NCI-H345 treated with DMSO at 0.1 percent for 48 hours (cell line): ENCODE results near the gene AMOTL2.

Experiments
- DNase-seq: peaks from one replicate; lab custom pipeline; 2025; ENCODE audit not compliant: unreplicated experiment; lab: John Stamatoyannopoulos, UW

AMOTL2 gene

DNA sequence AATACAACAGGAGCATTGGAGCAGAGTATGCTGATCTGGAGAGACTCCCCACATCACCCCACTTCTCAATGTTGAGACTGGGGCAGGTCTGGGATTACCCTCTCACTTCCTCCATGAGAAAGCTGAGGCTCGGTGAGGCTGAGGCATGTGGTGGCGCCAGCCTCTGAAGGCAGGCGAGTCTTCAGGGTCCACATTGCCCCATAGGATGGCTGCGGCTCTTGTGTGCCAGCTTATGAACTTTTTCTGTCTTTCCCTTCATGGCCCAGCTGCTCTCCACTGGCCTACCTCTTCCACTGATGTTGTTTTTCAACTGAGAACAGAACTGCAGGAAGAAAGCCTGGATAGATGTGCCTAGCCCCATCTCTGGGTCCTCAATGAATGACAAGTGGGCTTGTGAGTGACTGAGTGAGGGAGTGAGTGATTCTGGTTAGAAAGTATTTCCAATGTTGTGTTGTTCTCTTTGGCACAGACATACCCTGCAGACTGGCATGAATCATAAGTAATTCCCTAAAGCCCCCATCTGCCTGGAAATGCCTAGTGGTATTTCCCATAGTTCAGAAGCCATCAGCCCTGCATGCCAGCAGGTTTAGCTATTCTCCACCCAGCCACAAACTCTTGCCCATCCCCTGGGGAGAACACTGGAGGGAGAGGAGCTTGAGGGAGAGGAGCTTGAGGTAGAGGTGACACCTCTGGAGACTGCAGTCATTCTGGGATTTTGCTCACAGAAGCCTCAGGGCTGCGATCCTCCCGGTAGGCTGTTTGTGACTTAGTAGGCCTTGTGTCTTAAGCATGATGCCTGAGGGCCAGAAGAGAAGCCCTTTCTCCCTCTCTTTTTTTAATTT lies 56.9 kb downstream of the AMOTL2 start:
- no peak for DNase-seq

DNA sequence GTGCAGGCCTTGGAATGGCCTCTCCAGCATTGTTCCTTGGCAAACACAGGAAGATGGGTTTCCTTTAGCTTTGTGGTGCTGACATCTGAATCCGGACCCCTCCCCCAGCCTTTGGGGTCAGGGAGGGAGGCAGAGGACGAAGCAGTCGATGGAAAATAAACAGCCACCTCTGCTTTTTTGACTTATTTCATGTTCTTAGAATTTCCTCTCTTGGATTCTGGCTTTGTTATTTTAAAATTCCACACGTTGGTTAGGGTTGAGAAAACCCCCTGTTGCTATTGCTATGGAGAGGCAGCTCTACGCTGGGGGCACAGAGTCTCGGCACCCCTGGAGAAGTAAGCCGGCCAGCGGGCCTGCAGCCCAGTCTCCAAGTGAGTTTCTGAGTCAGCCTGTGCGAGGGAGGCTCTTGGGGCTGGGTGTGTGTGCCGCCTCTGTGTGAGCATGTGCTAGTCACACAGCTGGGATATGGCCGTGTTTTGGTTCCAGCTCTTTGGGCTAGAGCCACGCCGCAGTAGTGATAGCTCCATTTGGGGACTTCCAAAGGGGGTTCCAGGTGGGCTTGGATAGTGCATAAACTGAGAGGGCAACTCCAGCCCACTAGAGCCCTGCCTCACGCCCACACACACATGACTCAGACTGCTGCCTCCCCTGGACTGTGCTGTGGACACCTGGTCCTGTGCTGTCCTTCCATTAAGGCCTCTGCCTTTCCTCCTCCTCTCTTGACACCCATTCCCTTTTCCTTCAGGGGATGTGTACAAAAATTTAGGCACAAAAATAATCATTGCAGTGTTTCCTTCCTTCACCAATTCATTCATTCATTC lies 58.8 kb downstream of the AMOTL2 start:
- no peak for DNase-seq

DNA sequence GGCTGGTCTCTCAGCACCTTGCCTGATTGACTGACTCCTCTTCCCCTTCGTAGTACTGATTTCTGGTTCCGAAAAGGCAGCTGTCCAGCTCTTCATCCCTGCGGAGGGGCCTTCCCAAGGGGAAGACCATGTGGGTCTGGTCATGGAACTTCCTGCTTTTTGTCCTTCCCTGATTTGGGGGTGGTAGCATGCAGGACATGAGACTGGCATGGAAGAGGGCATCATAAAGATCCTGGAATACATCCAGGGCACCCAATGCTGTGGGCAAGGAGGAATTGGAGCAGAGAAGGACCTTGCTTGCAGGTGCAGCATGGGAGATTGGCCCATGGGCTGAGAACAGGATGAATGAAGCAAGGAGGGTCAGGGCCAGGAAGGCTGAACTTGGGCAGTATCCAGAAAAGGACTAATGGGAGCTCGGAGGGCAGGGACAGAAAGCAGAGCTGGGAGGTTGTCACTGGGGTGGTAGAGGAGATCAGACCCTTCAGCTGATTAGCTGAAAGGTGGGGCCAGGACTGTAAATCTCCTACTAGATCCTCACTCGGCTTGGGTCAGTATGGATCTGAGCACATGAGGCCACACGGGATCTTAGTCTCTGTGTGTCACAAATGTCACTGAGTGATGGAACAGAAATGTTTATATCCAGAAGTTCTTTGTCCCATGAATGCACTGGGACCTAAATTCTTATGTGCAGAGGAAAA lies 59.5 kb downstream of the AMOTL2 start:
- no peak for DNase-seq

DNA sequence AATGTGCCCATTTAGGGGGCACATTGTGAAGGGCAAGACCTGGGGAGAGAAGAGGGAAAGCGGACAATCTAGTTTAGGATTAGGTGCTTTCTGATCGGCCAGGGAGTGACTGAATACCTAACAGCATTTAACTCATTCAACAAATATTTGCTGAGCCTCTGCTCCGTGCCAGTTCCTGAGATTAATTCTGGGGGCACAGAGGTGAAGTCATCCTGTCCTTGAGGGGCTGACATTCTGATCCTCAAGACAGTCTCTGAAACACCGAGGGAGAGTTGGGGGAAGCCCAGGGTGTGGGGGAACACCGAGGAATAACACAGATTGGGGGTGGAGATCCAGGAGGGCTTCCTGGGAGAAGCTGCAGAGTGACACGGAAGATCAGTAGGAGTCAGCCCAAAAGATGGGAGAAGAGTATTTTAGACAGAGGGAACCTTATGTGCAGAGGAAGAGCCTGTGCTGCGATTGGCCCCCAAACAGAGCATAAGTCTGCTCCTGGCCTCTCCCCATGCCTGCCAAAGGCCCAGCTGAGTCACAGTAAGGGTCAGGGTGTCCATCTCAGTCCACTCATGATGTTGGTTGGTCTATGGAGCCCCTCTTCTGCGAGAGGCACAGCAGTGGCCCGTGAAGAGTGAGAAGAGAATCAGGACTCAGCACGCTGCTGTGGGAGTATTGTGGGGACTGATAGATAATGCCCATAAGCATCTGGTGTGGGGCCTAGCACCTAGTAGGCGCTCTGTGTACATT lies 60.2 kb downstream of the AMOTL2 start:
- no peak for DNase-seq

DNA sequence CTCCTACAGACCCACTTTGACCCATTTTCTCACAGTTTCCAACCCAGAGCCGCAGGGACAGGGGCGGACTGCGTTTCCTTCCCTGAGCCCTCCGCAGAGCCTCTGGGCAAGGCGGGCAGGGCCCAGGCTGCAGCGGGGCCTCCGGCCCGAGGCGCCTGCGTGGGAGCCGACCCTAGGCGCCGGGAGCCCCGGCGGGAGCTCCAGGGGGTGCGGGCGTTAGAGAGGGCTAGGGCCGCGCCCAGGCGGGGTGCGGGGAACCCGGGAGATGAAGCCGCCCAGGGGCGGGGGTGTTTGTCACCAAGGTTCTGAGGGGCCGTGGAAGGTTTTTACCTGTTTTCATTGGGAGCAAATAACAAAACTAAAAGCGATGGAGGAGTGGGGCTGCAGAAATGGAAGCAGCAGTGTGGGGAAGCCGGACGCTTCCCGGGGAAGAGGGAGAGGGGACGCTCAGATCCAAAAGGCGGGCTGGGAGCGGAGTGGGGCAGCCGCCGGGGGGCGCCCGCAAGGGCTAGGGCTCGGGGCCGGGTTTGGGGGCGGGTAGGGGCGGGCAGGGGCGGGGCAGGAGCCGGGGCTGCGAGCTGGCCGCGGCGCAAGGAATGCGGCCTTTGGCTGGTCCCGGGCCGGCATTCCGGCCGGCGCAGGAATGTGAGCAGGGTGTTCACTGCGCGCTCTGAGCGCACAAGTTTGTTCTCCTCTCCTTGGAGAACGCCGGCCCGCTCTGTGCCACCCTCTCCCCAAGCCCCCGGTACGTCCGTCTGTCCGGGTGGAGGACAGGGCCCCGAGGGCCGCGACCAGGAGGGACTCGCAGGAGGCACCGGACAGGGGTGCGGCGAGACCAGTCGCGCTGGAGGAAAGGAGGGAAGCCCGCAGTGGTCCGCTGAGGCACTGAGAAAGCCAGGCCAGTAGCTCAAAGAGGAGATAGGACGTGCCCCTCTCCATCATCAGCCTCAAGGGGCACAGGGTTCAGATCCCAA lies 61.1 kb downstream of the AMOTL2 start:
- DNase-seq: no peak

DNA sequence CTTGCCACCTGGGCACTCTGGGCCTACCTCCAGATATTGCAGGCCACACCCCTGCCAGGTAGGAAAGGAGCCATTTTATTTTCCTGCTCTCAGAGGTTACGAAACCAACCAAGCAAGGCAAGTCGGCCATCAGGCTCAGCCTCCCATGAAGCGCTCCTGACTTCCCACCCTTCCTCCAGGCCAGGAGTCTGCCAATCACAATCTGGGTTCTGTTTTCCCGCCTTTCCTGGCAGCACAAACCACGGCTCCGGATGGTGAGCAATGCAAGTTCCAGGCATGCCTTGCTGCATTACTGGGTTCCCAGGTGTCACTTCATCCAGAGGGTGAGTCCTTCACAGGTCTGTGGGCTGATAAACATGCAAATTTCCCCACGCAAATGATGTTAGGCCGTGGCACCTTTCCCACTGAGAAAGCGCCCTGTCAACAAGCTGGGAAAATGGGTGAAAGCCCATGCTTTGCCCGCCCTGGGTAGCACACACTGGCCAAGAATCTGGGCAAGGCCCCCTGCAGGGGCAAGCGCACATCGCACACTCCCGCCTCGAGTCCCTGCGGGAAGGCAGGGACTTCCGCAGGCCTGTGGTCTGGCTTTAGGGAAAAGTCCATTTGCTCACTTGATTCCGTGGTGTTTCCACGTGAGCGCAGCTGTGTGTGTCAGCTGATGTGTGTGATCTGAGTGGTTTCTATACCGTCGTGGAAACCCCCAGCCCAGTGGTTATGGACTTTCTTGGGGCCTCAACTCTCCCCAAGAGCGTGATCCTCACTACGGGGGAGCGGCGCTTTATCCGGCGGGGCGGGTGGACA lies 62.0 kb downstream of the AMOTL2 start:
- DNase-seq: no peak

DNA sequence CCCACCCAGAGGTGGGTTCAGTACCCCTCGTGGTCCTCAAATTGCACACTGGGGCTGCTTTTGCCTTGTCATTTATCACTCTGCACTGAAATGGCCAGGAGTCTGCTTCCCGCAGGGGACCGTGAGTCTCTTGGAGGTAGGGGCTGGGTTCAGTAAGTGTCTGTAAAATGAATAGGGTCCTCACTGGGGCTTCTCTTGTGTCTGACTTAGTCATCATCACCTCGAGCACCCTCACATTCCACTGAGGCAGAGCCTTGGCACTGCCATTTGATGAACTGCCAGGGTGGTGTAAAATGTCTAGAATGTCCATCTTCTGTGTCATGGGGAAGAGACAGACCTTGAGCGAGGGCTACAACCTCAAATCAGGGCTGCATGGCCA lies 62.6 kb downstream of the AMOTL2 start:
- DNase-seq: no peak

DNA sequence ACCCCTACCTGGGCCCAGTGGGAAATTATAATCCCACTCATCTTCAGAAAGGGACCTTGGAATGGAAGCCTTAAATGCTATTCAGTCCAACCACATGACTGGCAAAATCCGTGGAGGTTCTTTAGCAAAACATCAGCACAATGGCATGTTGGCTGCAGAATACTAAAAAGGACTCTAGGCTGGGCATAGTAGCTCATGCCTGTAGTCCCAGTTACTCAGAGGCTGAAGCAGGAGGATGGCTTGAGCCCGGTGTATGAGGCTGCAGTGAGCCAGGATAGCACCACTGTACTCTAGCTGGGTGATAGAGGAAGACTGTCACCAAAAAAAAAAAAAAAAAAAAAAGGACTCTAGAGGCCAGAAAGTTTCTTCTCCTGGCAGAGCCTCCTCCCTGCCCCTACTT lies 63.0 kb downstream of the AMOTL2 start:
- DNase-seq: no peak

DNA sequence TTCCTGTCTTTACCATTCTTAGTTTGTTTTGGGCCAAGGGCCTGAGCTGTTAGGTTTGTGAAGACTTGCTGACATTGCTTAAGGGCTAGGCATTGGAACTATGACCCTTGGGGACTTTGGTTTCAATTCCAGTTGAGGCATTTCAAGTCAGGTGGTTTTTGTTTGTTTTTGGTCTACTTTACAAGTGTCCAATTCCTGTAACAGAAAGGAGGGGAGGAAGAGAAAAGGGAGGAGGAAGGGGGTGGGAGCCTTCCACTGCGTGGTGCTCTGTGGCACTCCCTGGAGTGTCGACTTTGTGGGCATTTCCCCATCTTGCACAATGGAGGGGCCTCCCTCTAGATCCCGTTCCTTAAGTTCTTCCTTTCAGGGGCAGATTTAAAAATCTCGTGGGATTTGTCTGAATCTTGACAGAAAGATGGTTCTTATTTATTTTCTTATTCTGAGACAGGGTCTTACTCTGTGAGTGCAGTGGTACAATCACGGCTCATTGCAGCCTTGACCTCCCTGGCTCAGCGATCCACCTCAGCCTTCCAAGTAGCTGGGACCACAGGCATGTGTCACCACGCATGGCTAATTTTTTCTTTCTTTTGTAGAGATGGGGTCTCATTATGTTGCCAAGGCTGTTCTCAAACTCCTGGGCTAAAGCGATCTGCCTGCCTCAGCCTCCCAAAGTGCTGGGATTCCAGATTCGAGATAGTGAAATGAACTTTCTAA lies 64.1 kb downstream of the AMOTL2 start:
- no peak for DNase-seq

DNA sequence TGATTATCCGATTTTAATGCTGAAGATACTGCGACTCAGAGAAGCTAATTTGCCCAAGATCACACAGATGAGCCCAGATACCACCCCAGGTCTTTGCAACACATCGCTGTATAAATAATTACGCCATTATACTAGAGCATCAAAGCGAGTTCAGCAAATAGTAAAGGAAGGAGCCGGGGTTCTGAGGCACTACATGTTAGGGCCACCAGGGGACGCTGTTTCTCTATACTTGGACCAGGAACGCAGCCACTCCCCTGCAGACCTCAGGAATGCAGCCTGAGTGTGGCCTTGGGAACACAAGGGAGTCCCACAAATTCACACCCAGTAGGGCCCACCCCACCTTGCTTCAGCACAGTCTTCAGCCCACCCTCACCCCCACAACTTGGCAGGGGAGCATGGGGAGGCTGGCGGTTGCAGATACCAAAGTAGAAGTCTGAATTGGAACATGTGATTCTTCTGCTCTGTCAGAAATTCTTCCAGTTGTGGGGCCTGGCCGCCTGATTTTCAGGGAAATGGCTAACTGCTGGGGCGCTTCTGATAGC lies 65.8 kb downstream of the AMOTL2 start:
- DNase-seq: peak; percentile 36

DNA sequence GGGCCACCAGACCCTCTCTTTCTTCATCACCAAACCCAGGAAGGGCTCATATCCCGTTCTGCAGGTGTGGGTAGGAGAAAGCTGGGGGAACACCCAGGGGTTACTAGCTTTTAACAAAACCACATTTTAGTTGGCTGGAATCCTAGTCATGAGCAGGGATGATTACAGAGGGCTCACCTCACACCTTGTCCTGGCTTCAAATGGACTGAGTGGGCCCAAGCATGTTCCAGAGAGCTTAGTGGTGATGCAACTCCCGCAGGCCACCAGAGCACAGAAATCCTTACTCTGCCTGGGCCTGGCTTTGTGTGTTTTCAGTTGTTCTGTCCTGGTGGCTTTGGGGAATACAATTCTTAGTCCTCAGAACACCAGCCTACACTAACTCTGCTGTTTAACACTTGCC lies 66.8 kb downstream of the AMOTL2 start:
- DNase-seq: no peak

DNA sequence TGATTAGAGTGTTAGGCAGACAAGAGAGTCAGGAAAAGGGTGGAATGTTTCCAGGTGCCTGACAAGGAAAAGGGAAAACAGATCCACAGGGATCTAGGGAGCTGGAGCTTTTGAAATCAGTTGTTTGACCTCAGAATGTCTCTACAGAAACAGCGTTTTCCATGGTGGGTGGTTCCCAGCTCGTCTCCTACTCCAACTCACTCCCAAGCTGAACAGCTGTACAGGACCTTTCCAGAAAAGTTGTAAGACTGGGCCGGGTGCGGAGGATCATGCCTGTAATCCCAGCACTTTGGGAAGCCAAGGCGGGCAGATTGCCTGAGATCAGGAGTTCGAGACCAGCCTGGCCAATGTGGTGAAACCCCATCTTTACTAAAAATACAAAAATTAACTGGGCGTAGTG lies 67.9 kb downstream of the AMOTL2 start:
- DNase-seq: no peak
